NCI-H2171 treated with DMSO at 0.1 percent for 48 hours (cell line): Measurements from ENCODE around the gene TAGAP.
"Not testable (repeated sequence)": the region's sequence is repeated elsewhere in the genome, so short reads cannot be mapped to it uniquely, and the experiment has no call there.

Source experiments
- DNase-seq: peaks from one replicate; lab custom pipeline; 2025; lab: John Stamatoyannopoulos, UW

The TAGAP gene

GRCh38 chr6:159010037-159010612 lies 34.7 kb downstream of the TAGAP start:
- DNase-seq, result not testable (repeated sequence)

DNA sequence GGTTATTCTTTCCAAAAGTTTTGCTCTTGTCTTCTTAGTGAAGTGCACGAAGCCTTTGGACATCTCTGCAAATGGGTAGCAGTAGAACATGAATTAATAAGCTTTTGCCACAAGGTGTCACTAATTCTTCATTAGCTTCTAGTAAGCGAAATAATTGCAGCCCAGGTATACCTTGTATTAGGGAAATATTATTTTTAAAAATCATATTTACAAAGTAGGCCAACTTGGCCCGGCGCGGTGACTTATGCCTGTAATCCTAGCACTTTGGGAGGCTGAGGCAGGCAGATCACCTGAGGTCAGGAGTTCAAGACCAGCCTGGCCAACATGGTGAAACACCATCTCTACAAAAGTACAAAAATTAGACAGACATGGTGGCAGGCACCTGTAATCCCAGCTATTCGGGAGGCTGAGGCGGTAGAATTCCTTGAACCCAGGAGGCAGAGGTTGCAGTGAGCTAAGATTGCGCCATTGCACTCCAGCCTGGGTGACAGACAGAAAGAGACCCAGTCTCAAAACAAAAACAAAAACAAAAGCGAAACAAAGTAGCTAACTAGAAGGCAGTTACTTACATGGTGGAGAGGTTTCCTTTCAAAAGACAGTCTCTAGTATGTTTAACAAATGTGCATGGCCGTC lies 36.0 kb downstream of the TAGAP start:
- peak; percentile 50 for DNase-seq

DNA sequence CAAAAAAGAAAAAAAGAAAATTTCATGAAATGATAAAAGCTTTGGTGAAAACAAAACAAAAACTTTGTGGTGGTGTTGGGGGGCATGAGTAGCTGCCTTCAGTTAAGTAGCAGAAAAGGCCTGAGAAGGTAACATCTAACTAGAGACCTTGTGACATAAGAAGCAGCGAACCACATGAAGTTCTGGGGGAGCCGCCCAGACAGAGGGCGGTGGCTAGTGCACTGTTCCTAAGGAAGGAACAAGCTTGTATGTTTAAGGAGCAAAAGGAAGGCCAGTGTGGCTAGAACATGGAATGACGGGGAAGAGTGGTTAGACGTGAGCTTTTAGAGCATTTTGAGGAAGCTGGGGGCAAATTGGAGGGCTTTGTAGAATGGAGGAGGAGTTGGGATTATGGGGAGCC lies 37.3 kb downstream of the TAGAP start:
- DNase-seq, result no peak

DNA sequence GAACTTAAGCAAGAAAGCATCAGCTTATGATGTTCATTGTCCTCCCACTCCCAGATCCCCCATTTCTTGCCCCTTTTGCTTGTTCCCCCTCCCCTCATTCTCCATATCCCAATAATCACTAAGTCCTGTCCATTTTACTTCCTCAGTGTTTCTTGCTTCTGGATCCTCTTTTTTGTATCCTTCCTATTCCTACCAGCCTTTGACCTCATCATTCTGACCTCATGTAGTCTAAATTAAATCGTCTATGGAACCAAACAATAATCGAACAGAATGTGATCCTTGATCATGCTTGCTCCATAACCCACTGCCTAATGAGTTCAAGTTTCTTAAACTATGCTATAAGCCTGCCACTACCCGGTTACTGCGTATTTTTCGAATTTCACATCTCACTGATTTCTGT lies 39.4 kb downstream of the TAGAP start:
- DNase-seq, result no peak

- DNase-seq, result no peak
Observed at GRCh38 chr6:159004592-159004991, 40.2 kb downstream of the TAGAP start.

DNA sequence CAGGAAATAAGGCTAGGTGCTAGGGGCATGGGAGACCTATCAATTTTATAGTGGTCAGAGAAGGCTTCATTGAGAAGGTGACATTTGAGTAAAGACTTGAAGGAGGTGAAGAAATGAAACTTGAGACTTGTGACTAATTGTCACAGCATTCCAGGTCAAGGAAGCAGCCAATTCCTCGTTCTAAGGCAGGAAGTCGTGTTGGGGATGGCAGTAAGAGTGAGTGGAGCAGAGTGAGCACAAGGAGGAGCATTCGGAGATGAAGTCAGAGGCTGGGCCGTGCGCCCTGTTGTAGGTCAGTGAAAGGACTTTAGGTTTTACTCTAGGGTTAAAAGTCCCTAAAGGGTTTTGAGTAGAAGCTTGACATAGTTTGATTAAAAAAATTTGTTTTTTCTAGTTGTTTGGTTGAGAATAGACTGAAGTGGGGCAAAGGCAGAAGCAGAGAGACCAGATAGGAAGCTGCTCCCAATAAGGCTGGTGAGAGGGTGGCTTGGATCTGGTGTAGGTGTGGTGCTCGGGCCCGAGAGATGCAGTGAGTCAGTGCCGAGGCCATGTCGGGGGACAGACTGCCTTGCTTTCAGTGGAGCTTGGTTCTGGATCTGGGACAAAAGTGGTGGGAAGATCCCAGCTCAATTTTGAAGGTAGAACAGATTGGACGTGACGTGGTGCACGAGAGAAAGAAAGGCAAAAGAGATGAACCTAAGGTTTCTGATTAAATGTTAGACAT lies 42.2 kb downstream of the TAGAP start:
- DNase-seq, result no peak

- DNase-seq, result peak; percentile 95
Observed at GRCh38 chr6:158999666-159000403, 45.0 kb downstream of the TAGAP start, which contains the start of gene RSPH3. RSPH3 (minus strand) TSS chr6:159000202; CDS start chr6:158999550, 652 bp downstream.

DNA sequence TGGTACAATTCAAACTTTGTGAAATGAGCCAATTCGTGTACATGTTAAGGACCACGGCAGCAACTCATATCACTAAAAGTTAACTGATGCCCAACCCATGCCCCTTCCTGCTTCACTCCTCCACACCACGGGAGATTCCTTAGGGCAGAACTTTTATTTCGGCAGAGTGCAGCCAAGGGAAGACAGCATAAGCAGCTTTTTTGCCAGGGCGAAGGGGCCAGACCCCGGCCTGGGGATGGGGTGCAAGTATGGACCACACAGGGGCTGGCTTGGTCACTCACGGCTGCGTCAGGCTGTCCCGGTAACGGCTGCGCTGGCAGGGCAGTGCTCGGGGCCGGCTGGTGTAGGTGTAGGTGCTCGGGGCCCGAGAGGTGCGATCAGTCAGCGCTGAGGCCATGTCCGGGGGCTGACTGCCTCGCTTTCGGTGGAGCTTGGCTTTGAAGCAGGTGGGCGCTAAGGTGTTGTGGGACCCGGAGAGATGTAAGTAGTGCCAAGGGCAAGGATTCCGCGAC lies 45.6 kb downstream of the TAGAP start:
- DNase-seq, result no peak

GRCh38 chr6:158996856-158997255 lies 47.9 kb downstream of the TAGAP start:
- no peak for DNase-seq

GRCh38 chr6:158993639-158994038 lies 51.2 kb downstream of the TAGAP start:
- no peak for DNase-seq

DNA sequence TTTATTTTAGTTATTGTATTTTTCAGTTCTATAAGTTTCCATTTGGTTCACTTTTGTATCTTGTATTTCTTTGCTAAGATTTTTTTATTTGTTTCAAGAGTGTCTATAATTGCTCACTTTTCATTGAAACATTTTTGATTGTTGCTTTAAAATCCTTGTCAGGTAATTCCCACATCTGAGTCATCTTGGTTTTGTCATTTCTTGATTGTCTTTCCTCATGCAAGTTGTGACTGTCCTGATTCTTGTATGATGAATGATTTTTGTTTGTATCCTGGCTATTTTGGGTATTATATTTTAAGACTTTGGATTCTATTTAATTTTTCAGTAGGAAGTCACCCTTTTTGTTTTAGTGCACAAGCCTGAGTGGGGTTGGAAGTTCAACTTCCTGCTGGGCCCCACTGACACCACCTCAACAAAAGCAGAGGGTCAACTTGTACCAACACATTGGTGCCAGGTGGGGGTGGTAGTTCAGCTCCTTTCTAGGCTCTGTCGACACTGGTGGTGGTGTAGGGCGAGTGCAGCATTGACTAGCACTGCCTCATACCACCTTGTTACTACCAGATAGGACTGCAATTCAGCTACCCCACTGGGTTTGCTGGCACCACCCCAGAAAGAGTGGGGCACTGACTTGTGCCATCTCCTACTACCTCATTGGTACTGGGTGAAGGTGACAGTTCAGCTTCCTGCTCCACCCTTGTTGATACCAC lies 53.6 kb downstream of the TAGAP start:
- no peak for DNase-seq

- not testable (repeated sequence) for DNase-seq
Observed at GRCh38 chr6:158989711-158990110, 55.1 kb downstream of the TAGAP start.

DNA sequence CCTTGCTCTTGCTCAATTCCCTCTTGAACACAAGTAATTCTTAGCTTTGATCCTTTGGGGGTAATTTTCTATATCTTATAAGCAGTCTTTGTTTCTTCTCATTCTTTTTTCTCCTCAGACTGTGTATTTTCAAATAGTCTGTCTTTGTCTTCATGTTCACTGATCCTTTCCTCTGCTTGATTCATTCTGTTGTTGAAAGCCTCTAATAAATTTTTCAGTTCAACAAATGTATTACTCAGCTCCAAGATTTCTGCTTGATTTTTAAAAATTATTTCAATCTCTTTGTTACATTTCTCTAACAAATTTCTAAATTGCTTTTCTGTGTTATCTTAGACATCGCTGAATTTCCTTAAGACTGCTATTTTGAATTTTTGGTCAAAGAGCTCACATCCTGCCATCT lies 56.3 kb downstream of the TAGAP start:
- no peak for DNase-seq

- no peak for DNase-seq
Observed at GRCh38 chr6:158987657-158988056, 57.1 kb downstream of the TAGAP start.
